Activated CD4-positive, alpha-beta T cell treated with anti-CD3 and anti-CD28 coated beads, Interleukin-2, amount 10 ng/mL, durations not matched to agents 24 days and 14 days (primary cell): Measurements from ENCODE around the gene EGLN3. TPM values are rescaled to one million over a fixed set of nuclear protein-coding genes. Genes with fewer than 3 reads are reported as not detected.

ENCODE experiments used
- DNase-seq: peaks from one replicate; pipeline ENCODE4 v3.0.0; 2022
- H3K27ac Mint-ChIP-seq: one replicate; pipeline ENCODE4 v1.8.0; 2022; ENCODE audit warnings: mild to moderate bottlenecking, mixed read lengths
- H3K27me3 Mint-ChIP-seq: one replicate; pipeline ENCODE4 v1.8.0; 2022; ENCODE audit warnings: mixed read lengths
- H3K36me3 Mint-ChIP-seq: one replicate; pipeline ENCODE4 v1.8.0; 2022; ENCODE audit warnings: low read depth, mild to moderate bottlenecking, mixed read lengths
- H3K4me1 Mint-ChIP-seq: one replicate; pipeline ENCODE4 v1.8.0; 2021; ENCODE audit warnings: mixed read lengths
- H3K4me3 Mint-ChIP-seq: one replicate; pipeline ENCODE4 v1.8.0; 2022; ENCODE audit warnings: mild to moderate bottlenecking, moderate library complexity, mixed read lengths
- H3K9me3 Mint-ChIP-seq: one replicate; pipeline ENCODE4 v1.8.0; 2021; ENCODE audit warnings: mixed read lengths
- intact Hi-C: fragments of 100-400 bp; cut with micrococcal nuclease; formaldehyde crosslinking; loops from one replicate; pipeline ENCODE4 v1.15.1; 2023
- total RNA-seq: library from RNA; stranded (reverse); gene quantifications from 2 replicates; pipeline ENCODE4 v1.2.3, GENCODE V29; 2022

The EGLN3 gene
- total RNA-seq = 17.4 and 17.6 TPM in 2 replicates

DNA sequence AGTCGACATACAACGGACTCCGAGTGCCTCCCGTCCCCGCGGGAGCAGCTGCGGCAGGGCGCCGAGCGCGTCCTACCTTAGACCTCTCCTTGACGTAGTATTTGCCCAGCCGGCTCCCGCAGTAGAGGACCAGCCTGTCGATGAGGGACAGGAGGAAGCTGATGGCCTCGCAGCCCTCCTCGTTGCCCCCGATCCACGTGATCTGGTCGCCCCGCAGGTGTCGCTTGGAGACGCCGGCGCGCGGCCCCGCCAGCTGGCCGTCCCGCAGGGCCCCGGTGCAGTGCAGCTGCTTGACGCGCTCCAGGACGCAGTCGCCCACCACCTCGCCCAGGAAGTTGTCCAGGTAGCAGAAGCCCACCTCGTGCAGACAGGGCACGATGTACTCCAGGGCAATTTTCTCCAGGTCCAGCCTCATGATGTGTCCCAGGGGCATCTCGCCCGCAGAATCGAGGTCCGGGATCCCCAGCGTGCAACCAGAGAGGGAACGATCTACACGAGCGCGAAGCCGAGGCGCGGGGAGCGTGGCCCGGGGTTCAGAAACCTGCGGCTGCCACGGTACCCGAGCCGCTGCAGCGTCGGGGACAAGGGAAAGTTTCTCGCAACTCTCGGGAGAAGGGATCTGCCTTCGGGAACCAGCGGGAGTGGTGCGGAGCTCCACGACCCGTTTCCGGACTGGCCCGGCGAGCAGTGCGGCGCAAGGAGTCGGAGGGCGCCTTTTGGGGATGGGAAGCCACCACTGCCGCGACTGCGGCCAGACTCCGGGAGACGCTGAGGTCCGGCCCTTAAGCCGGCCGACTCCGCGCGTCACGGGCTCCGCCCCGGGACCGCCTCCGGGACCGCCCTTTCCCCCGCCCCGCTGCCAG lies at the start of gene EGLN3:
TSS of gene EGLN3 (minus strand) at position 755 of the 863 bp plus-strand sequence. CDS start at position 433, 322 bp downstream.
- Mint-ChIP-seq H3K4me1 (peaks cover 36% of the 10 kb centered on the region), H3K27me3 (peaks cover 47% of the 10 kb centered on the region), H3K36me3 (peaks cover 23% of the 10 kb centered on the region), H3K4me3 (peak within 1 kb of the TSS; percentile 87), H3K27ac (peak within 1 kb of the TSS; percentile 75), H3K9me3 (no peaks in the 10 kb centered on the region)
- intact Hi-C loops = loop anchor here (2.0 to 5.0 kb wide), 5 partner anchors 68 to 587 kb away; partner anchors contain the start of gene EAPP
- DNase-seq = peak; percentile 95

DNA sequence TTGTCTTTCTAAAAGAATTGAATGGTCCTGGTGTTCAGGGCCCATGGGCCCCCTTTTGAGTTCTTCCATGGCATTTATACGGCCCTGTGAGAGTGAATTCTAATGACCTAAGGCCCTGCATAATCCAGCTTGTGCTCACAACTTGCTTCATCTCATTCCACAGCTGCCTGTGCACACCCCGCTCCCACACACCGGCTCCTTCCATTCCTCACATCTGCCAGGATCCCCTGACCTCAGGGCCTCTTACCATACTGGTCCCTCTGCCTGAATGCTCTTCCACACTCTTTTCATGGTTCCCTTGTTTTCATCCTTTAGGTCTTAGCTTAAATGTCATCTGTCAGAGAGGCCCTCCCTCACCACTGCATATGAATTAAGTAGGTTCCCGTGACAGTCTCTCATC lies 49.5 kb upstream of the EGLN3 start:
- intact Hi-C loops = no loop called here
- H3K36me3 Mint-ChIP-seq = peaks cover 27% of the 10 kb centered on the region
- peaks cover 42% of the 10 kb centered on the region for H3K27me3 Mint-ChIP-seq
- peaks cover 8% of the 10 kb centered on the region for H3K9me3 Mint-ChIP-seq
- DNase-seq = no peak
- no peak overlapping the region for H3K27ac Mint-ChIP-seq
- H3K4me1 Mint-ChIP-seq = peaks cover 7% of the 10 kb centered on the region
- no peak overlapping the region for H3K4me3 Mint-ChIP-seq

DNA sequence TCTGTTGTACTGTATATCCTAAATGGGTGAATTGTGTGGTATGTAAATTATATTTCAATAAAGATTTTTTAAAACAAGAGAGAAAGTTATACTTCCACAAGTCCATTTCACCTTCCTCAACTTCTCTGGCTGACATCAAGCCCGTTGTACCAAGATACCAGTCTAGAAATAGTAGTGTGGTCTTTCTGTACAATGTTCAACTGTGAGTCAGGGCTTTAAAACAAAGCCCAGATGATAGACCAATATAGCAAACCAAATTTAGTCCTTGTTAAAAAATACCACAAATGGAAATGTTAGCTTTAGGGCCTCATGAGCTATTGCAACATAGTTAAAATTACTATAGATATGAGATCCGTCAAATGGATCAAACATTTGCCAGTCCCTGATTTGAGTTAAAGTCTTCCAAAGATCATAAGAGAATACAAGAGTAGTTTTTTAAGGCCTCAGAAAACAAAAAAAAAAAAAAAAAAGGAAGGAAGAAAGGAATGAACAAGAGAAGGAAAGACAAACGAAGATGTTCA lies 49.0 kb upstream of the EGLN3 start:
- peaks cover 41% of the 10 kb centered on the region for H3K27me3 Mint-ChIP-seq
- DNase-seq = no peak
- no peak overlapping the region for H3K4me3 Mint-ChIP-seq

DNA sequence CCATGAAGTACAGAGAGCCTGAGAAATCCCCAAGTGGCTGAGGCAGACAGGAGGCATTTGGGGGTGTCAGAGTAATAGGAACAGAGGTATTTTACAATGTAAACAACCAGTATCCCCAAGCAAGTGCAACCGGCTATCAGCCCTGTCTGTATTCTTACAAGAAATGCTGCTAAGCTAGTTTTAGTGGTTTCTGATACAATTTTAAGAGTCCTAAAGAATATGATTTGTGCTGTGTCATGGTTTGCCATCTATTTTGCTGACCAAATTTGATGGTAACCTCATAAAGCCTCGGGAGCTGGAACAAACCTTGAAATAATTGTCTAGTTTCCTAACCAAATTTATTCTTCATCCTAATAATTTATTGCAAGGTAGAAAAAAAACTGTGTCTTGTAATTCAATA lies 46.7 kb upstream of the EGLN3 start:
- peaks cover 41% of the 10 kb centered on the region for H3K27me3 Mint-ChIP-seq
- peaks cover 8% of the 10 kb centered on the region for H3K9me3 Mint-ChIP-seq
- peaks cover 5% of the 10 kb centered on the region for H3K4me1 Mint-ChIP-seq
- intact Hi-C loops = no loop called here
- H3K27ac Mint-ChIP-seq = no peak overlapping the region
- no peak for DNase-seq
- H3K4me3 Mint-ChIP-seq = no peak overlapping the region
- H3K36me3 Mint-ChIP-seq = peaks cover 23% of the 10 kb centered on the region

More for the DNA sequence above, 49.0 kb upstream of the EGLN3 start:
- Mint-ChIP-seq H3K27ac (no peak overlapping the region), H3K9me3 (peaks cover 8% of the 10 kb centered on the region), H3K4me1 (peaks cover 7% of the 10 kb centered on the region), H3K36me3 (peaks cover 26% of the 10 kb centered on the region)
- intact Hi-C loops = no loop called here

DNA sequence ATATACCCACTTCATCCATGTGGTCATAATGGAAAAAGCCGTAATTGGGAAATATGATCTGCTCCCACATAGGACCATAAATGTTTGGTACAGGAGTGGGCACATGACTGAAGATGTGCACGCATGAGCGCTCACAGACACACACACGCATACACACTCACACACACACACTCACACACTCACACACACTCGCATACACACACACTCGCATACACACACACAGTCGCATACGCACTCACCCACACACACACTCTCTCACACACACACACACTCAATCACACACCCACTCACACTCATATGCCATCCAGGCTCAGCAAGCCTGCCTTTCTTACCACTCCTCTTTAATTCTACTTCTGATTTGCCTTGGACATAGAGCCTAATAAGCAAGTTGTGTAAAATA lies 45.6 kb upstream of the EGLN3 start:
- Mint-ChIP-seq H3K4me1 (peaks cover 7% of the 10 kb centered on the region), H3K9me3 (peaks cover 9% of the 10 kb centered on the region), H3K36me3 (peaks cover 18% of the 10 kb centered on the region), H3K27ac (no peak overlapping the region), H3K4me3 (no peak overlapping the region), H3K27me3 (peaks cover 36% of the 10 kb centered on the region)
- intact Hi-C loops = no loop called here
- no peak for DNase-seq

DNA sequence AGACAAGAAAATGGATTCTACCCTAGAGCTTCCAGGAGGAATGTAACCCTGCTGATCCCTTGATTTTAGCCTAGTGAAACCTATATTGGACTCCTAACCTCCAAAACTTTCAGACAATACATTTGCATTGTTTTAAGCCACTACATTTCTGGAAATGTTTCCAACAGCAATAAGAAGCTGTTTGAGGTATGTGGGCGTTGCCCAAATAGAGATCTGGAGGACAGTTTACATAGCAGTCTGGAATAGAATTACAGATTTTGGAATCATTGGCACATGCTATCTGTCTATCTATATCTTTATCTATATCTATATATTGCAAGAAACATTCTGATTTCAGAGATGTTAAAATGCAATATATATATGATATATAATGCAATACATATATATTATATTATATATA lies 42.4 kb upstream of the EGLN3 start:
- Mint-ChIP-seq H3K4me3 (no peak overlapping the region), H3K27ac (no peak overlapping the region), H3K36me3 (peaks cover 13% of the 10 kb centered on the region), H3K4me1 (peaks cover 18% of the 10 kb centered on the region), H3K9me3 (peaks cover 15% of the 10 kb centered on the region), H3K27me3 (peaks cover 30% of the 10 kb centered on the region)
- DNase-seq = no peak
- intact Hi-C loops = no loop called here

DNA sequence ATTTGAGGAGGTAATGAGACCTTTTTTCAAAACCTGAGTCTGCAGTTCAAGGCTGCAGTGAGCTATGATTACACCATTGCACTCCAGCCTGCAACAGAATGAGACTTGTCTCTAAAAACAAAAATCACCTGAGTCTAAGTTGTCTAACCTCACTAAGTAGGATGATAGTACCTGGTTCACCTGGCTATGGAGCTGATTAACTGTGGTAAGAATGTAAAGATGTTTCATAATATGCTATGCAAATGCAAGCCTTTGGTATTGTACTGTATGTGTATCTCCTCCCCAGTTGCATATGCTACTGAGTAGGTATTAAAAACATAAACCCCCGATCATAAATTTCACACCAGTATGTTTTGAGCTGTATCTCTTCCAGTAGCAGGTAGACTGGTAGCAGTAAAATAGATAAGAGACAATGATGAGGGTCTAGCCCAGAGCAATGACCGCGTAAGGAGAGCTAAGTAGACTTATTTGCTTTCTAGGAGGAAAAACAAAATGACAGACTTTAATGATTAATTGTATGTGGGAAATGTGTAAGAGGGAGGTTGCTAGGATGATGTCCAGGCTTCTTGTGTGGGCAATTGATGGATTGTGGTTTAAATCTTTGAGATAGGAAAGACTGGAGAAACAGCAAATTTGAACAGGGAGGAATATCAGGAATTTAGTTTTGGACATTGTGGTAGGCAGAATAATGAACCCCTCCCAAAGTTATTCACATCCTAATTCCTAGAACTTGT lies 41.6 kb upstream of the EGLN3 start:
- Mint-ChIP-seq H3K9me3 (peaks cover 16% of the 10 kb centered on the region), H3K36me3 (peaks cover 16% of the 10 kb centered on the region), H3K27ac (no peak overlapping the region), H3K27me3 (peaks cover 33% of the 10 kb centered on the region), H3K4me1 (peaks cover 22% of the 10 kb centered on the region), H3K4me3 (no peak overlapping the region)
- intact Hi-C loops = no loop called here
- no peak for DNase-seq

DNA sequence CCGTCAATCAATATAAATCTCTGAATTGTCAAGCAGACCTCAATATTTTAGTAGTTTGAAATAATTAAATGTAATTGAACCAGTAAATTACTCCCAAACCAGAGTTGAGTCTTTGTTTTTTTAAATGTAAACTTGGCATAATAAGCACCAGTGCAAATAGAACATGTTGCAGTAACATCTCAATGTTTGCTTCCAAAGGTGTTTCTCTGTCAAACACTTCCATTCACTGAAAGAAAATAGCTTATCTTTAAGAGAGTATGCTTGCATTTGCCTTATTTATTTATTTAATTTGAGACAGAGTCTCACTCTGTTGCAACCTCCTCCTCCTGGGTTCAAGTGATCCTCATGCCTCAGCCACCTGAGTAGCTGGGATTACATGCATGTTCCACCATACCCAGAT lies 39.9 kb upstream of the EGLN3 start:
- H3K36me3 Mint-ChIP-seq = peaks cover 16% of the 10 kb centered on the region
- DNase-seq = no peak
- intact Hi-C loops = no loop called here
- peak overlapping the region; percentile 66 for H3K4me3 Mint-ChIP-seq
- H3K9me3 Mint-ChIP-seq = peaks cover 14% of the 10 kb centered on the region
- peaks cover 28% of the 10 kb centered on the region for H3K27me3 Mint-ChIP-seq
- H3K4me1 Mint-ChIP-seq = peaks cover 22% of the 10 kb centered on the region
- H3K27ac Mint-ChIP-seq = no peak overlapping the region

- Mint-ChIP-seq H3K4me3 (no peak overlapping the region), H3K9me3 (peaks cover 27% of the 10 kb centered on the region), H3K27ac (no peak overlapping the region), H3K36me3 (peaks cover 28% of the 10 kb centered on the region), H3K4me1 (peaks cover 23% of the 10 kb centered on the region), H3K27me3 (peaks cover 22% of the 10 kb centered on the region)
- intact Hi-C loops = no loop called here
- no peak for DNase-seq
Observed at GRCh38 chr14:33987565-33988080, 36.7 kb upstream of the EGLN3 start.

- Mint-ChIP-seq H3K27ac (no peak overlapping the region), H3K4me3 (no peak overlapping the region), H3K27me3 (peaks cover 19% of the 10 kb centered on the region), H3K36me3 (peaks cover 28% of the 10 kb centered on the region), H3K4me1 (peaks cover 22% of the 10 kb centered on the region), H3K9me3 (peaks cover 27% of the 10 kb centered on the region)
- no peak for DNase-seq
- intact Hi-C loops = no loop called here
Observed at GRCh38 chr14:33986804-33987203, 35.9 kb upstream of the EGLN3 start.

DNA sequence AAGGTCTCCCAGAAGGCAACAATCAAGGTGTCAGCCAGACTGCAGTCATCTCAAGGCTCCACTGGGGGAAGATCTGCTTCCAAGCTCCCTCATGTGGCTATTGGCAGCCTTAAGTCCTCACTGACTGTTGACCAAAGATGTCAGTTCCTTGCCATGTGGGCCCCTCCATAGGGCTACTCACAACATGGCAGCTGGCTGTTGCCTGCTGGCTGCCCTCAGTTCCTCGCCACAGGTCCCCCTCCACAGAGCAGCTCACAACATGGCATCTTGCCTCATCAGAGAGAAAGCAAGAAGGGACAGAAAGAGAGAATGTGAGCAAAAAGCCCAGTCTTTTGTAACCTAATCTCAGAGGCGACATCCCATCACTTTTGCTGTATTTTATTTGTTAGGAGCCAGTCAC lies 34.4 kb upstream of the EGLN3 start:
- no peak overlapping the region for H3K4me3 Mint-ChIP-seq
- no peak overlapping the region for H3K27ac Mint-ChIP-seq
- DNase-seq = no peak
- H3K36me3 Mint-ChIP-seq = peaks cover 28% of the 10 kb centered on the region
- intact Hi-C loops = no loop called here
- peaks cover 17% of the 10 kb centered on the region for H3K4me1 Mint-ChIP-seq
- H3K27me3 Mint-ChIP-seq = peaks cover 13% of the 10 kb centered on the region
- H3K9me3 Mint-ChIP-seq = peaks cover 24% of the 10 kb centered on the region

DNA sequence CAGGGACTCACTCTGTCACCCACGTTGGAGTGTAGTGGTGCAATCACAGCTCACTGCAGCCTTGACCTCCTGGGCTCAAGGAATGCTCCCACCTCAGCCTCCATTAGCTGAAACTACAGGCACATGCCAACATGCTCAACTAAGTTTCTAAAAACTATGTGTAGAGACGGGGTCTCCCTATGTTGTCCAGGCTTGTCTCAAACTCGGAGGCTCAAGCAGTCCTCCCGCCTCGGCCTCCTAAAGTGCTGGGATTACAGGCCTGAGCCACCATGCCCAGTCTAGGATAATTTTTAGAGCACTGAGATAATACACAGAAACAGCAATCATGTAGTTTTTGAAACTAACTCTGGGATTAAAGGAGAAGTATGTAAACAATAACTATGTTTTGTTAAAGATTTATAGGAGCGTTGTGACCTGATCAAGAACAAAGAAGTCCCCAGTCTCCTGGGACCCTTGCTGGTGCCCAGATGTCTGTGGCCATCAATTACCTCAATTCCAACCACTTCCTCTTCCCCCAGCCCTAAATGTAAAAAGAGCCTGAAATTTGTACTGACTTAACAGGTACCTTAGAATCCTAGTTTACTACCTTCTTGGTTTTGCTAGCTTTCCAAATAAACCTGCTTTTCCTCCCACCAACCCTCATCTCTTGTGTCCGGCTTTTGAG lies 28.9 kb upstream of the EGLN3 start:
- DNase-seq = no peak
- Mint-ChIP-seq H3K4me1 (peaks cover 17% of the 10 kb centered on the region), H3K27ac (no peak overlapping the region), H3K4me3 (peak overlapping the region; percentile 4), H3K27me3 (peaks cover 14% of the 10 kb centered on the region), H3K9me3 (peaks cover 6% of the 10 kb centered on the region), H3K36me3 (peaks cover 5% of the 10 kb centered on the region)
- intact Hi-C loops = no loop called here

DNA sequence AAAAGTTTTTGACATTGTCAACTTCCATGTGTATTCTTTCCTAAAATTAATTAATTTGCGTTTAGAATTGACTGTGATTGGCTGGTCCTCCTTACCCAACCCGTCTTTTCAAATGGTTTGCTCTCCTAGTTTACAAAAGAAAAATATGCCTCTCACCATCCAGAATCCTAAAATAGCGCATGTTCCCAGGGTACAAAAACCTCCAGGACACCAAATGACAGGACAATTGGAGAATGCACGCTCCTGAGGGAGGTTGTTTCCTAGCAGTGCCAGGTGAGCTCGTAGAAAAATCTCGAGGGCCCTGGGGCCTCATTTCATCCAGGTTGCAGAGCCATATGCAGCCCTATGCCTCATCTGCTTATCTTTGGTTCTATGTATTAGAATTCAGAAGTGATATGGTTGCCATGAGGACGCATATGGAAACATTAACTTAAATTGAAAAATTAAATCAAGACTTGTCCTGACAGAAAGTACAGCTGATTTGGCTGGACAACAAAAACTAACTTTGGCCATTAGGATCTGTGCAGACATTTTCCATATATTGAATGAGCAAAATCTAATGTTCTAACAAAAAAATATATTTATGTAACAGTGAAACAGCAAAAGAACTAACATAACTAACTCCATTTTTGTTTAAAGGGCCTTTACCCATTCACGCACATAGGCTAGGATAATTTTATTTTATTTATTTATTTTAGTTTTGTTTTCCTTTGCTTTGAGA lies 28.2 kb upstream of the EGLN3 start:
- Mint-ChIP-seq H3K4me3 (no peak overlapping the region), H3K9me3 (peaks cover 6% of the 10 kb centered on the region), H3K27ac (no peak overlapping the region), H3K36me3 (peaks cover 4% of the 10 kb centered on the region), H3K27me3 (peaks cover 14% of the 10 kb centered on the region), H3K4me1 (peaks cover 17% of the 10 kb centered on the region)
- intact Hi-C loops = no loop called here
- DNase-seq = no peak
